SIG-M5 treated with dmso at 0.1 percent for 504 hours (cell line): Measurements from ENCODE around the gene BNIP3.
A peak's percentile ranks its signal among the peaks of the same experiment; 100 is the strongest.
"Not testable (repeated sequence)": the region's sequence is repeated elsewhere in the genome, so short reads cannot be mapped to it uniquely, and the experiment has no call there.

Experiments used
- DNase-seq: peaks from one replicate; lab custom pipeline; 2025; ENCODE audit not compliant: unreplicated experiment; lab: John Stamatoyannopoulos, UW

The BNIP3 gene

DNA sequence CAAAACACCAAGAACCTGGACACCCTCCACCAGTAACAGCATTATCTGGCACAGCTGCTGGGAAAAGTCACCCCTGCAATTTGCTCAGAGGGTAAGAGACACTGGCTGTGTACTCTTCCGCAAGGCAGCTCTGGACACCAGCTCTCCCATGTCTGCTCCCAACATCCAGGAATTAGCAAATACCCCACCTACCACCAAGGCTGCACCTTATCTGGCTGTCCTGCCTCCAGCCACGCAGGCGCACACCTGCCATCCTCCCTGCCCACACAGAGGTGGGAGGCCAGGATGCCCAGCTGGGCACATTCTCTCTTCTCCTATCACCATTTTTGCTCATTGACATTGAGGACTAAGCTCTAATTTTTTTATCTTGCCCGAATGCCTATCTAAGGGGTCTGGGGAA, 20.3 kb upstream of the BNIP3 start:
- DNase-seq: no peak

DNA sequence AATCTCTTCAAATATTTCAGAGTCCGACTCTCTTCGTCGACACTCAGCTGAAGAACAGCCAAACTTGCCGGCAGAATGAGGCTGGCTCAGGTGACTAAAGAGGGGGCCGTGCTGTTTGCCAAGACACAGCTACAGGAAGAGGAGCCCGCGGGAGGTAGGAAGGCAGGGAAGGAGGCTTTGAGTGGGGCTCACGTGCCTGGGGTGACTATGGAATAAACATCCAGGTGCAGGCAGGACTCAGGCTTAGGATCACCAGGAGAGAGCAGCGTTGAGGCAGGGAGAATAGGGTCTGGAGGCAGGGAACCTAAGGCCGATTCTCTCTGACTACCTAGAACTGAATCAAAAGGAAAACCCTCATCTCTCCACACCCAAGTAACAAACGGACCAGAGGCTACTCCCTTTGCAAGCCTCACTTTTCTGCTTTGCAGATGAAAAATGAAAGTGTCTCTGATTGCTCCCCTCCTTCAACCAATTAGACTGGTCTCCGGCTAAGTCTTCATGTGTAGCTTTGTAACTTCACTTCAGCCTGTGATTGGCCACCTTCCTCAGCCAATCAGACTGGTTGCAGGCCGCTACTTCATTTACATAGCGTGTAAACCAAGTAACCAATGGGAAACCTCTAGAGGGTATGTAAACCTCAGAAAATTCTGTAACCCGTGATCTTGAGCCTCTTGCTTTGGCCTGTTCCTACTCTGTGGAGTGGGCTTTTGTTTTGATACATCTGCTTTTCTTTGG, 19.7 kb upstream of the BNIP3 start:
- DNase-seq: peak; percentile 25

DNA sequence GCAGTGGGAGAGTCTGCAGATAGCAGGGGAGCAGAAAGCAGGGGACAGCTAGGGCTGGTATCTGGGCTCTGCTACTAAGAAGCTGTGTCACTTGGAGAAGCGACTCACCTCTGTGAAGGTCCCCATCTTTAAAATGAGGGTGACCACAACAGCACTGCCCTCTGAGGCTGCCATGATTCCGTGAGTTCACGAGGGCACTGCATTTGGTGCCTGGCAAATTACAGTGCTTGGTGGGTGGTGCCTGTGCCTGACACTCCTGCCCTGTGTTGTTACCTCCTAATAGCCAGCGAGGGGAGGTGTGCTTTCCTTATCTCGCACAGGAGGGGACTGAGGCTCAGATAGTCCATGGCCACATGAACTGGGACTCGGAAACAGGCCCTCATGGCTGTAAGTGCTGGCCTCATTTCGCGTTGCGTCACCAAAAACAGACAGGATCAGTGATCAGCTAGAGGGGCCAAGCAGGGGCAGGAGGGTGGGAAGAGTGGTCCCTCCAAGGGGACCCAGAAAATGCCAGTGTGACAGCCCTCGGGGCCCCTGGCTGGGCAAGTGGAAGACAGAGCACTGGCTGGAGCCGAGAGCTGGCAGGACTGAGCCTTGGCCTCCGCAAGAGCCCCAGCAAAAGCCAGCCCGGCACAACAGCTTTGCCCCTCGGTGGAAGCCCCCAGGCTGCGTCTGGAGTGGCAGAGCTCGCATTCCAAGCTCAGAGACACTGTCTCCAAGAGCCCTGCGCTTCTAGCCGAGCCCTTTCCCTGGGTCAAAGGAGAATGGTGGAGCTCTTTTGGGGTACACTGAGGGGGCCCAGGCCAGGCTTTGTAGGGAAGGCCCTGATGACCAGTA, 17.3 kb upstream of the BNIP3 start:
- no peak for DNase-seq

GRCh38 chr10:131998050-131998844, 16.5 kb upstream of the BNIP3 start:
- DNase-seq: no peak

DNA sequence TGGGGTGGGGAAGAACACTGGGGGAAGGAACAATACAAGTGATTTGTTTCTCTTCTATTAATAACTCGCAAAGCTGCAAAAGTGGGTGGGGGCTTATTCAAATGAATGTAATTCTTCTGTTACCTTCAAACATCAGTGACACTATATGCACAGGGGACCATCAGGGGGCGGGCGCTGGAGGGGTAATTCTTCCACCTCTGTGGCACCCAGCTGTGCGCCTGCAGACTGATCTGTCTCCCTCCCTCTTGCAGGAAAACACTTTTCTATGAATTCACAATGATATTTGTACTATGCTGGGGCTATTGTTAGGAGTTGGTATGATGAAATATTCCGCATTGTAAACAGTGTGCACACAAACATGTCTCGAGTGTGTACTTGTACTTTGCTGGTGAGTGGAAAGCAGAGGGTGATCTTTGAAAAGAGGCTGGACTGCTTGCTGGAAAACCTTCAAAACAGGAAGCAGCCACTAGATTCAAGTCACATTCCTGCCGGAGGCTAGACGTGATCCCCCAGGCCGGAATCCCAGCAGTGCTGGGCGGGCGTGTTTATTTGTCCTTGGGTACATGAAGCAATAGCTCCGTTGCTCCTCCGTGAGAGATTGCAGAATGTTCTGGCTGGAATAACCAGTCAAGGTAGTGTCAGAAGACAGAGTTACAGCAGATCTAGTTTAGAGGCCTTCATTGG, 15.8 kb upstream of the BNIP3 start:
- DNase-seq: no peak

DNA sequence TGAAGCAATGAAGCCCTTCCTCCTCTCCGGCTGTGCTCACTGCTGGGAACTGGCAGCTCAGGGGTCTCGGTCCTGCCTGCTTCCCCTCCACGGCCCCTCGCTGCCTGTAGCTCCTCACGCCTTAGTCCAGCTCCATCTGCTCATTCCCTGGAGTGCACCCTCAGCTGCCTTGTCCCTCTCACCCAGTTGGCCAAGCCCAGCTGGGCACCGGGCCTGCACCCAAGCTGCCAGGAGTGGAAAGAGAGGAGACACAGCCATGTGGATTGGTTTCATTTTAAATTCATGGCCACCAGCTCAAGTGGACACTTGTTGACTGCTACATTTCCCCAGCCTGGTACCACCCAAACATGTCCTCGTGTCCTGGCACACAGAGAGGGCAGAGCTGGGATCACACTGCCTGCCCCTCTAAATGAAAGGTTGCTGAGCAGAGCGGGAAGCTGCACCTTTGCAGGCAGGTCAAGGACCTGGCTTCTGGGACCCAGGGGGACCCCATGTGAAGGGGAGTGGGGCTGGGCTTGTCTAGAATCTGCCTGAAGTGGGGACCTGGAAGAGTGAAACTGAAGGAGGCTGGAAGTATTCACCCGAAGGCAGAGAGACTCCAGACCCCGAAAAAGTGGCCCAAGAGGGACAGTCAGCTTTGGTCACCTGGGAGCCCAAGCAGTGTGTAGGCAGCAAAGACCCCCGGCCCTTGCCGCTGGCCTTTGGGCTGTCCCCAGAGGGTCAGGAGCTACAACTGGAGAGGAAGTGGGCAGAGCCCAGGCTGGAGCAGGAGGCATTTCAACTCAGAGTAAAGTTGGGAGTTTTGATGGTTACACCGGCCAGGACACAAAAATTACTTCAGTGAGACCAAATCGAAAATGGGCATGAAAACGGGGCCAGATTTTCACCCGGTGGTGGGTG, 15.0 kb upstream of the BNIP3 start:
- no peak for DNase-seq

DNA sequence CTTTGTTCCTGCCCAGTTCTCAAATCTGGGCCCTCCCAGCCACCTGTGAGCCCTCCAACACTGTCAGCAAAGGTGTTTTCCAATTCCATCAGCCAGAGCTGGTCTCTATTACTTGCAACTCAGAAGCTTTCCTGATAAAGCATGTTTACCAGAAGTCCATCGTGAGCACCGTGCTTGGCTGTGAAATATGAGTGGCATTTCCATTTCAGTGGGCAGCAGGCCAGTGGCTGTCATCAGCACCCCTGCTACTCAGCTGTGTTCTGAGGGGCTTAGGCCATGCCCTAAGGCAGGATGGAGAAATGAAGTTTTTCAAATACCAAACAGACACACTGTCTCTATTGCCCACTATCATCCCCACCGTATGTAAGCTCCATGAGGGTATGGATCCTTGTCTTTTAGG, 12.7 kb upstream of the BNIP3 start:
- DNase-seq: no peak

GRCh38 chr10:131993275-131993674, 11.6 kb upstream of the BNIP3 start:
- no peak for DNase-seq

- DNase-seq: no peak
Observed at GRCh38 chr10:131991726-131992125, 10.0 kb upstream of the BNIP3 start.

DNA sequence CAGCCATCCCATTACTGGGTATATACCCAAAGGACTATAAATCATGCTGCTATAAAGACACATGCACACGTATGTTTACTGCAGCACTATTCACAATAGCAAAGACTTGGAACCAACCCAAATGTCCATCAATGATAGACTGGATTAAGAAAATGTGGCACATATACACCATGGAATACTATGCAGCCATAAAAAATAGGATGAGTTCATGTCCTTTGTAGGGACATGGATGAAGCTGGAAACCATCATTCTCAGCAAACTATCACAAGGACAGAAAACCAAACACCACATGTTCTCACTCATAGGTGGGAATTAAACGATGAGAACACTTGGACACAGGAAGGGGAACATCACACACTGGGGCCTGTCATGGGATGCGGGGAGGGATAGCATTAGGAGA, 6.1 kb upstream of the BNIP3 start:
- not testable (repeated sequence) for DNase-seq

DNA sequence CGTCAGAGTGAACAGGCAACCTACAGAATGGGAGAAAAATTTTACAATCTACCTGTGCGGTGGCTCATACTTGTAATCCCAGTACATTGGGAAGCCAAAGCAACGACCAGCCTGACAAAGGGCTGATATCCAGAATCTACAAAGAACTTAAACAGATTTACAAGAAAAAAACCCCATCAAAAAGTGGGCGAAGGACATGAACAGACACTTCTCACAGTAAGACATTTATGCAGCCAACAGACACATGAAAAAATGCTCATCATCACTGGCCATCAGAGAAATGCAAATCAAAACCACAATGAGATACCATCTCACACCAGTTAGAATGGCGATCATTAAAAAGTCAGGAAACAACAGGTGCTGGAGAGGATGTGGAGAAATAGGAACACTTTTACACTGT, 5.6 kb upstream of the BNIP3 start:
- DNase-seq: not testable (repeated sequence)

- DNase-seq: not testable (repeated sequence)
Observed at GRCh38 chr10:131986851-131987250, 5.1 kb upstream of the BNIP3 start.

DNA sequence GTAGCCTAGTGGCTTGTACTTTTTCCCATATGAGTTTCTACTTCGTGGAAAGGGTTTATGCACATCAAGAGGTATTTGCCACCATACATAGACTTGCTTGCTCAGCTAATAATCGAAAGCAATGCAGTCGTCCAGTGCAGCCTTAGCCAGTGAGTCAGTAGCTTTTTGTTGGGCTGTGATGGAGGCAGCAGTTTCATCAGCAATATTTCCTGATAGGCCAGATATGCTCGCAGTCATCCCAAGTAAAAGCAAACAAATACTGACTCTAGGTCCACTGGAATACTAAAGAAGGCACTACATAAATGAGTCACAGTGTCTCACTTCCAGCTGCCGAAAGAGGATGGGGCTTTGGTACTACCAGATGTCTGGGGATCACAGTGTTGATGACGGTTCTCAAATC, 2.1 kb upstream of the BNIP3 start:
- no peak for DNase-seq

DNA sequence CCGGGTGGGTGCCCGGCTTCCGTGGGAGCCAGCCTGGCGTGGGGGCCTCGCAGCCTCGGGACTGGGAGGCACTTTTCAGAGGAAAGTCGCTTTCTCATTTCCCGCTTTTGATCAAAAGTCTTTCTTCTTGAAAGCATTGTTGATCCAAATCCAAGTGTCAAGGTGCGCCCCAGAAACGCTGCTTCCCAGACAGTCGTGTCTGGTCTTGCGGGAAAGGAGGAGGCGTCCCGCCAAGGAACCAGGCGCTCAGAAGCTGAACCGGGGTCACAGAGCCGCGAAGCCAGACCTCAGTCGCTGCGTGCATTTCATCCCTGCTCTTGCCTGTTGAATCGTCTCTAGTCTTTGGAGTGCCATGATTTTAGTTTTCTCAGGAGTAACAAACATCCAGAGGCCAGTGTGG, 1.1 kb upstream of the BNIP3 start:
- DNase-seq: no peak

GRCh38 chr10:131982185-131982756, 548 bp upstream of the BNIP3 start:
- no peak for DNase-seq

- DNase-seq: no peak
Observed at GRCh38 chr10:131980761-131981428, 828 bp downstream of the BNIP3 start.

- no peak for DNase-seq
Observed at GRCh38 chr10:131980321-131980720, 1.4 kb downstream of the BNIP3 start.

- DNase-seq: no peak
Observed at GRCh38 chr10:131979821-131980270, 1.9 kb downstream of the BNIP3 start.

DNA sequence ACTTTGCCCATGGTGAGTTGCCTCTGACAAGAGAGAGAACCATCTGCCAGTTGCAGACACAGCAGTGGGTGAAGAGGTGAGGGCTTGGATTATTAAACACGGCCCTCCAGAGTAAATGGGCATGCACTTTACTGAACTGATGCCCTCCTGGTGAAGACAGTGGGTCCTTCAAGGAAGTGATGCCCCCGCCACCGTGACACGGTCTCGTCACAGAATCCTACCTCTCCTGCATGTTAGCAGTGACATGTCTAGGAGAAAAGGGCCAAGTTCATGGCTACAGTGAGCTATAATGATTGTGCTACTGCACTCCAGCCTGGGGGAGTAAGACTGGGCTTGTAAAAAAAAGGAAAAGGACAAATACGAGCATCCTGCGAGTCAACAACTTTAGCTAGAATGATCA, 2.4 kb downstream of the BNIP3 start:
- no peak for DNase-seq
